GM21515 (cell line): ENCODE data around the gene RARB.

Source experiments
- ATAC-seq: cut with Tn5 transposase; IDR thresholded peaks from one replicate; pipeline ENCODE4 v1.9.1; 2021; ENCODE audit not compliant: unreplicated experiment

RARB gene

GRCh38 chr3:25427942-25428788 lies at the start of gene RARB:
Gene RARB, plus strand, starts transcription at chr3:25428263. Its CDS starts 469 bp downstream, at chr3:25428732.
- ATAC-seq: no peak

- no peak for ATAC-seq
Observed at GRCh38 chr3:25378786-25379311, 49.2 kb upstream of the RARB start.

- ATAC-seq: no peak
Observed at GRCh38 chr3:25380222-25380739, 47.8 kb upstream of the RARB start.

- no peak for ATAC-seq
Observed at GRCh38 chr3:25381083-25381482, 47.0 kb upstream of the RARB start.

GRCh38 chr3:25384471-25384870 lies 43.6 kb upstream of the RARB start:
- no peak for ATAC-seq

GRCh38 chr3:25385807-25386460 lies 42.1 kb upstream of the RARB start:
- ATAC-seq: no peak

GRCh38 chr3:25386686-25387255 lies 41.3 kb upstream of the RARB start:
- no peak for ATAC-seq

- ATAC-seq: no peak
Observed at GRCh38 chr3:25390605-25391004, 37.5 kb upstream of the RARB start.

- no peak for ATAC-seq
Observed at GRCh38 chr3:25396251-25396650, 31.8 kb upstream of the RARB start.

- ATAC-seq: no peak
Observed at GRCh38 chr3:25396686-25397085, 31.4 kb upstream of the RARB start.

GRCh38 chr3:25397150-25397549 lies 30.9 kb upstream of the RARB start:
- no peak for ATAC-seq

- no peak for ATAC-seq
Observed at GRCh38 chr3:25400587-25400986, 27.5 kb upstream of the RARB start.

- no peak for ATAC-seq
Observed at GRCh38 chr3:25403968-25404367, 24.1 kb upstream of the RARB start.

- no peak for ATAC-seq
Observed at GRCh38 chr3:25404569-25404968, 23.5 kb upstream of the RARB start.

- ATAC-seq: no peak
Observed at GRCh38 chr3:25405335-25405734, 22.7 kb upstream of the RARB start.

GRCh38 chr3:25410703-25411102 lies 17.4 kb upstream of the RARB start:
- no peak for ATAC-seq

GRCh38 chr3:25412269-25412668 lies 15.8 kb upstream of the RARB start:
- no peak for ATAC-seq

GRCh38 chr3:25416176-25416575 lies 11.9 kb upstream of the RARB start:
- ATAC-seq: no peak

GRCh38 chr3:25418596-25418995 lies 9.5 kb upstream of the RARB start:
- no peak for ATAC-seq

GRCh38 chr3:25419251-25419650 lies 8.8 kb upstream of the RARB start:
- no peak for ATAC-seq

- ATAC-seq: no peak
Observed at GRCh38 chr3:25420147-25420546, 7.9 kb upstream of the RARB start.

- no peak for ATAC-seq
Observed at GRCh38 chr3:25420885-25421284, 7.2 kb upstream of the RARB start.
